Mucosa of stomach (tissue), 1 donor: ENCODE measurements around the gene C2CD4C.

ENCODE experiments used
- H3K27me3 ChIP-seq: one replicate; pipeline ENCODE4 v1.7.0; 2013; ENCODE audit warnings: mild to moderate bottlenecking, low read length; ENCODE audit not compliant: control insufficient read depth, insufficient read depth
- H3K36me3 ChIP-seq: one replicate; pipeline ENCODE4 v1.7.0; 2013; ENCODE audit warnings: low read length; ENCODE audit not compliant: control insufficient read depth, insufficient read depth
- H3K4me1 ChIP-seq: one replicate; pipeline ENCODE4 v1.7.0; 2013; ENCODE audit warnings: mild to moderate bottlenecking, low read length; ENCODE audit not compliant: control insufficient read depth, insufficient read depth
- H3K4me3 ChIP-seq: one replicate; pipeline ENCODE4 v1.7.0; 2013; ENCODE audit warnings: low read length
- H3K9ac ChIP-seq: one replicate; pipeline ENCODE4 v1.7.0; 2013; ENCODE audit warnings: mild to moderate bottlenecking, low read length, moderate library complexity
- H3K9me3 ChIP-seq: one replicate; pipeline ENCODE4 v1.7.0; 2013; ENCODE audit warnings: mild to moderate bottlenecking, low read length, moderate library complexity; ENCODE audit not compliant: control insufficient read depth
- donor health status: Pancreatic carcinoma.

Gene C2CD4C

GRCh38 chr19:447064-447426 lies 38.1 kb upstream of the C2CD4C start:
- no peak overlapping the region for H3K9ac ChIP-seq
- H3K4me1 ChIP-seq = no peaks in the 10 kb centered on the region
- H3K36me3 ChIP-seq = no peaks in the 10 kb centered on the region
- H3K27me3 ChIP-seq = no peaks in the 10 kb centered on the region
- no peak overlapping the region for H3K4me3 ChIP-seq
- no peaks in the 10 kb centered on the region for H3K9me3 ChIP-seq

GRCh38 chr19:444677-445210 lies 35.8 kb upstream of the C2CD4C start:
- Histone ChIP-seq H3K9ac (no peak overlapping the region), H3K4me1 (no peaks in the 10 kb centered on the region), H3K36me3 (no peaks in the 10 kb centered on the region), H3K27me3 (no peaks in the 10 kb centered on the region), H3K9me3 (no peaks in the 10 kb centered on the region), H3K4me3 (no peak overlapping the region)

GRCh38 chr19:443005-443404 lies 34.1 kb upstream of the C2CD4C start:
- H3K9me3 ChIP-seq = no peaks in the 10 kb centered on the region
- H3K9ac ChIP-seq = no peak overlapping the region
- no peaks in the 10 kb centered on the region for H3K4me1 ChIP-seq
- H3K4me3 ChIP-seq = no peak overlapping the region
- H3K36me3 ChIP-seq = no peaks in the 10 kb centered on the region
- H3K27me3 ChIP-seq = no peaks in the 10 kb centered on the region

GRCh38 chr19:442085-442484 lies 33.1 kb upstream of the C2CD4C start:
- Histone ChIP-seq H3K9ac (no peak overlapping the region), H3K9me3 (no peaks in the 10 kb centered on the region), H3K4me1 (no peaks in the 10 kb centered on the region), H3K4me3 (no peak overlapping the region), H3K27me3 (no peaks in the 10 kb centered on the region), H3K36me3 (no peaks in the 10 kb centered on the region)

GRCh38 chr19:441213-441836 lies 32.4 kb upstream of the C2CD4C start:
- Histone ChIP-seq H3K36me3 (no peaks in the 10 kb centered on the region), H3K9ac (no peak overlapping the region), H3K27me3 (no peaks in the 10 kb centered on the region), H3K4me1 (no peaks in the 10 kb centered on the region), H3K4me3 (no peak overlapping the region), H3K9me3 (no peaks in the 10 kb centered on the region)

GRCh38 chr19:440391-441212 lies 31.7 kb upstream of the C2CD4C start:
- Histone ChIP-seq H3K9me3 (no peaks in the 10 kb centered on the region), H3K36me3 (no peaks in the 10 kb centered on the region), H3K9ac (no peak overlapping the region), H3K4me1 (no peaks in the 10 kb centered on the region), H3K27me3 (no peaks in the 10 kb centered on the region), H3K4me3 (no peak overlapping the region)

GRCh38 chr19:439167-439900 lies 30.4 kb upstream of the C2CD4C start:
- Histone ChIP-seq H3K27me3 (no peaks in the 10 kb centered on the region), H3K9ac (no peak overlapping the region), H3K9me3 (no peaks in the 10 kb centered on the region), H3K4me3 (no peak overlapping the region), H3K4me1 (no peaks in the 10 kb centered on the region), H3K36me3 (no peaks in the 10 kb centered on the region)

GRCh38 chr19:438416-438958 lies 29.5 kb upstream of the C2CD4C start:
- no peak overlapping the region for H3K9ac ChIP-seq
- H3K27me3 ChIP-seq = no peaks in the 10 kb centered on the region
- H3K4me3 ChIP-seq = no peak overlapping the region
- no peaks in the 10 kb centered on the region for H3K9me3 ChIP-seq
- H3K4me1 ChIP-seq = no peaks in the 10 kb centered on the region
- no peaks in the 10 kb centered on the region for H3K36me3 ChIP-seq

- Histone ChIP-seq H3K36me3 (no peaks in the 10 kb centered on the region), H3K27me3 (no peaks in the 10 kb centered on the region), H3K4me3 (no peak overlapping the region), H3K4me1 (no peaks in the 10 kb centered on the region), H3K9me3 (no peaks in the 10 kb centered on the region), H3K9ac (no peak overlapping the region)
Observed at GRCh38 chr19:437041-437440, 28.1 kb upstream of the C2CD4C start.

GRCh38 chr19:436413-436950 lies 27.5 kb upstream of the C2CD4C start:
- no peak overlapping the region for H3K9ac ChIP-seq
- no peaks in the 10 kb centered on the region for H3K36me3 ChIP-seq

GRCh38 chr19:435707-436412 lies 26.9 kb upstream of the C2CD4C start:
- no peaks in the 10 kb centered on the region for H3K27me3 ChIP-seq
- no peaks in the 10 kb centered on the region for H3K36me3 ChIP-seq
- H3K4me1 ChIP-seq = no peaks in the 10 kb centered on the region
- H3K9me3 ChIP-seq = no peaks in the 10 kb centered on the region
- H3K4me3 ChIP-seq = no peak overlapping the region
- H3K9ac ChIP-seq = no peak overlapping the region

More at GRCh38 chr19:436413-436950, 27.5 kb upstream of the C2CD4C start:
- no peaks in the 10 kb centered on the region for H3K4me1 ChIP-seq
- no peaks in the 10 kb centered on the region for H3K27me3 ChIP-seq
- no peak overlapping the region for H3K4me3 ChIP-seq
- no peaks in the 10 kb centered on the region for H3K9me3 ChIP-seq
